IPS-NIHi7 (cell line): Measurements from ENCODE around the gene FIG4.
A peak's percentile ranks its signal among the peaks of the same experiment; 100 is the strongest.
"Not testable (repeated sequence)": the region's sequence is repeated elsewhere in the genome, so short reads cannot be mapped to it uniquely, and the experiment has no call there.

Experiments
- DNase-seq: peaks from one replicate; pipeline ENCODE4 v3.0.0; 2012; ENCODE audit warnings: mixed read lengths; ENCODE audit errors: extremely low spot score

FIG4 gene

GRCh38 chr6:109702791-109703190, 11.7 kb downstream of the FIG4 start:
- no peak for DNase-seq

GRCh38 chr6:109705258-109705657, 14.2 kb downstream of the FIG4 start:
- DNase-seq: peak; percentile 75

GRCh38 chr6:109706513-109706912, 15.4 kb downstream of the FIG4 start:
- DNase-seq: no peak

- not testable (repeated sequence) for DNase-seq
These were observed 17.0 kb downstream of the FIG4 start for GRCh38 chr6:109708099-109708498.

GRCh38 chr6:109713097-109713496, 22.0 kb downstream of the FIG4 start:
- no peak for DNase-seq

- no peak for DNase-seq
These were observed 23.1 kb downstream of the FIG4 start for GRCh38 chr6:109714166-109714565.

- no peak for DNase-seq
These were observed 23.5 kb downstream of the FIG4 start for GRCh38 chr6:109714611-109715010.

GRCh38 chr6:109715616-109716015, 24.5 kb downstream of the FIG4 start:
- DNase-seq: no peak

- DNase-seq: no peak
These were observed 26.9 kb downstream of the FIG4 start for GRCh38 chr6:109717971-109718370.

GRCh38 chr6:109718991-109719390, 27.9 kb downstream of the FIG4 start:
- DNase-seq: no peak

GRCh38 chr6:109720311-109720710, 29.2 kb downstream of the FIG4 start:
- no peak for DNase-seq

- no peak for DNase-seq
These were observed 30.9 kb downstream of the FIG4 start for GRCh38 chr6:109722011-109722410.

GRCh38 chr6:109722564-109723254, 31.6 kb downstream of the FIG4 start:
- no peak for DNase-seq

GRCh38 chr6:109725250-109725649, 34.2 kb downstream of the FIG4 start:
- DNase-seq: not testable (repeated sequence)

- peak; percentile 32 for DNase-seq
These were observed 45.4 kb downstream of the FIG4 start for GRCh38 chr6:109736273-109737025.

- DNase-seq: no peak
These were observed 47.2 kb downstream of the FIG4 start for GRCh38 chr6:109738255-109738654.

- DNase-seq: no peak
These were observed 47.6 kb downstream of the FIG4 start for GRCh38 chr6:109738667-109739066.

GRCh38 chr6:109739686-109740085, 48.6 kb downstream of the FIG4 start:
- no peak for DNase-seq

GRCh38 chr6:109740787-109741186, 49.7 kb downstream of the FIG4 start:
- DNase-seq: no peak

GRCh38 chr6:109743739-109744138, 52.6 kb downstream of the FIG4 start:
- no peak for DNase-seq

GRCh38 chr6:109744779-109745178, 53.7 kb downstream of the FIG4 start:
- not testable (repeated sequence) for DNase-seq

GRCh38 chr6:109747221-109747620, 56.1 kb downstream of the FIG4 start:
- no peak for DNase-seq
